Measurements from ENCODE around the gene CER1. TPM values are rescaled to one million over a fixed set of nuclear protein-coding genes. Genes with fewer than 3 reads are reported as not detected.

The CER1 gene
- total RNA-seq, 1 donor from 2014 or later: not detected

GRCh38 chr9:14678776-14679175 lies 43.8 kb downstream of the CER1 start:
- Mint-ChIP-seq H3K4me3 (ENCODE audit: unreplicated experiment) (no peak overlapping the region), H3K36me3 (ENCODE audit: unreplicated experiment) (peaks cover 22% of the 10 kb centered on the region), H3K27ac (ENCODE audit: unreplicated experiment) (no peak overlapping the region), H3K9me3 (ENCODE audit: unreplicated experiment) (no peaks in the 10 kb centered on the region), H3K27me3 (ENCODE audit: unreplicated experiment) (no peaks in the 10 kb centered on the region), H3K4me1 (ENCODE audit: unreplicated experiment) (no peaks in the 10 kb centered on the region)
- no peak for TF ChIP-seq CTCF (IDR thresholded peaks at IDR 0.05)
- DNase-seq (ENCODE audit: extremely low spot score, unreplicated experiment): no peak

GRCh38 chr9:14677872-14678271 lies 44.7 kb downstream of the CER1 start:
- no peak overlapping the region for H3K27ac Mint-ChIP-seq (ENCODE audit: unreplicated experiment)
- no peaks in the 10 kb centered on the region for H3K9me3 Mint-ChIP-seq (ENCODE audit: unreplicated experiment)
- no peaks in the 10 kb centered on the region for H3K27me3 Mint-ChIP-seq (ENCODE audit: unreplicated experiment)
- TF ChIP-seq CTCF (IDR thresholded peaks at IDR 0.05): no peak
- no peak for DNase-seq (ENCODE audit: extremely low spot score, unreplicated experiment)
- H3K4me1 Mint-ChIP-seq (ENCODE audit: unreplicated experiment): no peaks in the 10 kb centered on the region
- no peak overlapping the region for H3K4me3 Mint-ChIP-seq (ENCODE audit: unreplicated experiment)
- H3K36me3 Mint-ChIP-seq (ENCODE audit: unreplicated experiment): peaks cover 21% of the 10 kb centered on the region

- no peak overlapping the region for H3K4me3 Mint-ChIP-seq (ENCODE audit: unreplicated experiment)
- H3K9me3 Mint-ChIP-seq (ENCODE audit: unreplicated experiment): no peaks in the 10 kb centered on the region
- no peak overlapping the region for H3K27ac Mint-ChIP-seq (ENCODE audit: unreplicated experiment)
Observed at GRCh38 chr9:14677396-14677795, 45.1 kb downstream of the CER1 start.

GRCh38 chr9:14674630-14675029 lies 47.9 kb downstream of the CER1 start:
- no peaks in the 10 kb centered on the region for H3K27me3 Mint-ChIP-seq (ENCODE audit: unreplicated experiment)
- H3K4me1 Mint-ChIP-seq (ENCODE audit: unreplicated experiment): no peaks in the 10 kb centered on the region
- H3K36me3 Mint-ChIP-seq (ENCODE audit: unreplicated experiment): peaks cover 20% of the 10 kb centered on the region
- TF ChIP-seq CTCF (IDR thresholded peaks at IDR 0.05): no peak
- H3K9me3 Mint-ChIP-seq (ENCODE audit: unreplicated experiment): no peaks in the 10 kb centered on the region
- H3K27ac Mint-ChIP-seq (ENCODE audit: unreplicated experiment): no peak overlapping the region
- H3K4me3 Mint-ChIP-seq (ENCODE audit: unreplicated experiment): no peak overlapping the region
- no peak for DNase-seq (ENCODE audit: extremely low spot score, unreplicated experiment)

More at GRCh38 chr9:14677396-14677795, 45.1 kb downstream of the CER1 start:
- no peak for DNase-seq (ENCODE audit: extremely low spot score, unreplicated experiment)
- Mint-ChIP-seq H3K36me3 (ENCODE audit: unreplicated experiment) (peaks cover 19% of the 10 kb centered on the region), H3K27me3 (ENCODE audit: unreplicated experiment) (no peaks in the 10 kb centered on the region), H3K4me1 (ENCODE audit: unreplicated experiment) (no peaks in the 10 kb centered on the region)
- no peak for TF ChIP-seq CTCF (IDR thresholded peaks at IDR 0.05)

- Mint-ChIP-seq H3K27ac (ENCODE audit: unreplicated experiment) (no peak overlapping the region), H3K4me3 (ENCODE audit: unreplicated experiment) (no peak overlapping the region)
- DNase-seq (ENCODE audit: extremely low spot score, unreplicated experiment): no peak
Observed at GRCh38 chr9:14671377-14671776, 51.2 kb downstream of the CER1 start.

More at GRCh38 chr9:14671377-14671776, 51.2 kb downstream of the CER1 start:
- no peaks in the 10 kb centered on the region for H3K27me3 Mint-ChIP-seq (ENCODE audit: unreplicated experiment)
- no peaks in the 10 kb centered on the region for H3K4me1 Mint-ChIP-seq (ENCODE audit: unreplicated experiment)
- H3K36me3 Mint-ChIP-seq (ENCODE audit: unreplicated experiment): peaks cover 14% of the 10 kb centered on the region
- no peaks in the 10 kb centered on the region for H3K9me3 Mint-ChIP-seq (ENCODE audit: unreplicated experiment)
- TF ChIP-seq CTCF (IDR thresholded peaks at IDR 0.05): no peak
